Stimulated activated CD8-positive, alpha-beta memory T cell treated with anti-CD3 and anti-CD28 coated beads, Interleukin-12 subunit alpha, Interleukin-12 subunit beta, amount 100 ng/mL, for 1 hour (primary cell): ENCODE data around the gene HTT.
A peak's percentile ranks its signal among the peaks of the same experiment; 100 is the strongest.

Source experiments
- DNase-seq: peaks from one replicate; pipeline ENCODE4 v3.0.0-alpha.2; 2020; ENCODE audit warnings: low read depth

The HTT gene

GRCh38 chr4:3291969-3292570 is 217.6 kb downstream of the HTT start:
- no peak for DNase-seq

GRCh38 chr4:3292571-3293400 is 218.3 kb downstream of the HTT start, which contains the start of gene RGS12:
Gene RGS12 (plus strand): TSS chr4:3293021. CDS start chr4:3316171, 23,150 bp downstream.
- peak; percentile 62 for DNase-seq
